RWPE1 (cell line): ENCODE results near the gene JAZF1.

Experiments used
- CTCF ChIA-PET: fragments of 350-600 bp; sonication (Branson Sonifier 250); formaldehyde crosslinking; extraction: SDS; loops from one replicate; lab custom pipeline; 2021; lab: Yijun Ruan, JAX
- POLR2A ChIA-PET: fragments of 400-600 bp; formaldehyde crosslinking; extraction: SDS; loops from one replicate; lab custom pipeline; 2020; ENCODE audit warnings: antibody characterized with exemption; ENCODE audit not compliant: low non-redundant PET; lab: Yijun Ruan, JAX
- DNase-seq: peaks from one replicate; pipeline ENCODE4 v3.0.0; 2012; ENCODE audit warnings: low spot score
- H3K27ac ChIP-seq: fragments of 450-650 bp; 2 replicates; pipeline ENCODE4 v1.5.1; 2017
- CTCF ChIP-seq: fragments of 450-650 bp; conservative IDR thresholded peaks from 2 replicates; pipeline ENCODE4 v1.5.1; 2017; ENCODE audit warnings: low read depth, mild to moderate bottlenecking

The JAZF1 gene

DNA sequence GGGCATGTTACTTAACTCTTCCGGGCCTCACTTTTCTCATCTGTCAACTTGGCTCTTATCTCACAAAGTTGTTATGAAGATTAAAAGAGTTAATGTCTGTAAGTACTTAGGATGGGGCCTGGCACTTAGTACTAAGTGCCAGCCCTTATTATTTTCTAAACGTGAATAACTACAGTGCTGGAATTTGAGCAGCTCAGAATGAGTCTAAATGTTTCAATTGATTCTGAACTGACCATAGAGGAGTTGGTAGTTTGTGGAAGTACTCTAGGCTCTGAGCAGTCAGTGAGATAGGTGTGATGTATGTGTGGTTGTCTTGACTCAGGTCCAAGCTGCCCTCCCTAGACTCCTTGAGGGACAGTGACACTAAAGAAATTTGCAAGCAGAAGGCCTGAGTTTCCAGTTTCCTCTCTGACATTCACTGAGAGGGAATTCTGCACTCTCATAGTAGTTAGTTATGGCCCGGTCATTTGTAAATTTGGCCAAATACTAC is 18.5 kb upstream of the JAZF1 start:
- DNase-seq = no peak
- ChIA-PET CTCF (interaction anchor here (0.5 kb wide), 1 partner anchor 1874 kb away, joined by 3 read pairs; no protein-coding TSS in a partner anchor), POLR2A (no interaction called here)
- no peak for TF ChIP-seq CTCF
- no peak overlapping the region for H3K27ac ChIP-seq

DNA sequence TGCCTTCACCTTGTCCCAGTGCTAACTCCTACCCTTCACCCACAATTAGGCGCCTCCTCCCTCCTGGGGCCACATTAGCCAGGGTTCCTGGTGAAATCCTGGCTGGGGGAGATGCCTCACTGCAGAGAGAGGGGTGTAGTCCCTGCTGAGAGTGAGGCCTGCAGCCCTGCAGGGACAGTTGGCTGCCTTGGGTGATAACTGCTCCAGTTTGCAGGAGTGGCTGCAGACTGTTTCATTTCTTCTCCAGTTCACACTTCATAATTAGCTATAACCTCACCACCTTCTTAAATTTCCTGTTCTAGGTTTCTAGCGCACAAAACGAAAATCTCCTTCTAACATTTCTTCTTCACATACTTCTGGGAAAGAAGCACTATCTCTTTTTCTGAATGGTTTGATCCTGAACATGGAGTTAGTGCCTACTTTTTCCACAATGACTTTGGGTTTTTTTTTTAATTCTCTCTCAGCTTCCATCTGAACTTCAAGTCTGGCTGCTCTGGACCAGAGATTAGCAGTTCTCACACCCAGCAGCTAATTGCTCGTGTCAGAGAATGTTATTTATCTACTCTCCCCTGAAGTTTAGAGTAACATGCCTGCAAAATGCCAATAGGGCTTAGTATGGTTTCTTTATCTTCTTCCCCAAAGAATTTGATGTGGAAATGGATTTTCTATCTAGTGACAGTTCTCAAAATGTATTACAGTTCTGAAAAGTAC is 15.5 kb upstream of the JAZF1 start:
- TF ChIP-seq CTCF = no peak
- no peak overlapping the region for H3K27ac ChIP-seq
- no peak for DNase-seq
- ChIA-PET CTCF (no interaction called here), POLR2A (no interaction called here)

DNA sequence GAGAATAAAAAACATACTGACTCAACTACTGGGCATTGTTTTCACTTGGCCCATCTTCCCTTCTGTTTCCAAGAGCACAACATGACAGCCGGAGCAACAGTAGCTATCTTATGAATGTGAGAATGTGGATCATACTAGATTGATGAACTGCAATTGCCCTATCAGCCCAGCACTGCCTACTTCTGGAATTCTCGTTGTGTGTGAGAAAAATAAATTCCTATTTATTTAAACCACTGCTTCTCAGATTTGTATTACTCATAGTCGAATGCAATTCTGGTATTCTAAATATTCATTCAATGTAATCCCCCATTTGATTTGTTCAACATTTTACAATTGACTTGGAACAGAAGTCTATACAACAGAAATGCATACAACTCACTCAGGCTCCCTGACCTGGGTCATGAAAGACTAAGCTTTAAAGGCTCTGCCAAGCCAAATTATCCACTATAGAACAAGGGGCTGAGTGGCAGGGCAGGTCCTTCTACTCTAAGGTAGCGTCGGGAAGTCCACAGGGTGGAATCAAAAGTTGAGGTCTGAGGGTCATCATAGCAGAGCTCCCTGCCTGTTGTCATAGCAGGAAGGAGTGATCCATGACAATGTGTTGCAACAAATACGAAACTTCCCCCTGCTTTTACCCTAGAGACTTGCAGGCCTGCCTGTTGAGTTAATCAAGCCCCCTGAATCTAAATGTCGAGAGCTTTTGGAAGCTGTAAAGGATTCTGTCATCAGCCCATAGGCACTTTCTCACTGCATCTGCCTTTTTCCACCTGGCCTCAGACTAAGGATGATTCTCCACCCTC is 12.4 kb upstream of the JAZF1 start:
- CTCF ChIA-PET = interaction anchor here (0.6 kb wide), 1 partner anchor 1013 kb away, joined by 3 read pairs; no protein-coding TSS in a partner anchor
- no peak for TF ChIP-seq CTCF
- H3K27ac ChIP-seq = no peak overlapping the region
- DNase-seq = no peak
- POLR2A ChIA-PET = no interaction called here

DNA sequence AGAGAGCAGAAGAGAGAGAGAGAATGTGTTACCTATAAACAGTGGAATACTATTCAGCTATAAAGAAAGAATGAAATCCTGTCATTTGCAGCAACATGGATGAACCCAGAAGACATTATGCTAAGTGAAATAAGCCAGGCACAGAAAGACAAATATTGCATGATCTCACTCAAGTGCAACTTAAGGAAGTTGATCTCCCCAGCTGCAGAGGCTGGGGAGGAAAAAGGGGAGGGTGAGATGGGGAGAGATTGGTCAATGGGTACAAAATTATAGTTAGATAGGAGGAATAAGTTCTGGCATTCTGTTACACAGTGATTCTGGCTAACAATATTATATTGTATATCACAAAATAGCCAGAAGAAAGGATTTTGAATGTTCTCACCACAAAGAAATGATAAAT is 11.2 kb upstream of the JAZF1 start:
- POLR2A ChIA-PET = no interaction called here
- H3K27ac ChIP-seq = no peak overlapping the region
- DNase-seq = no peak
- no peak for TF ChIP-seq CTCF
- CTCF ChIA-PET = interaction anchor here (0.6 kb wide), 1 partner anchor 375 kb away, joined by 3 read pairs; no protein-coding TSS in a partner anchor

DNA sequence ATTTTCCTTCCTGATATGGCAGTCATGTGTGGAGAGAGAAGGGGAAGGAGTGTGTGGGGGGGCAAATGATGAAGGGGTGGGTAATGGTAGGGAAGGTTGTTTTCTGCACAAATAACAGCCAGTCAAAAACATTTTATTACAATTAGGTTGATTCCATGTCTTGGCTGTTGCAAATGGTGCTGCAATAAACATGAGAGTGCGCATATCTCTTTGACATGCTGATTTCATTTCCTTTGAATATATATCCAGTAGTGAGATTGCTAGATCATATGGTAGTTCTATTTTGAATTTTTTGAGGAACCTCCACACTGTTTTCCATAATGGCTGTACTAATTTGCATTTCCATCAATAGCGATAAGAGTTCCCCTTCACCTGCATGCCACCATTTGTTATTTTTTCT is 10.6 kb upstream of the JAZF1 start:
- no peak for TF ChIP-seq CTCF
- CTCF ChIA-PET = interaction anchor here (0.6 kb wide), 1 partner anchor 375 kb away, joined by 3 read pairs; no protein-coding TSS in a partner anchor
- no peak overlapping the region for H3K27ac ChIP-seq
- POLR2A ChIA-PET = no interaction called here
- no peak for DNase-seq

DNA sequence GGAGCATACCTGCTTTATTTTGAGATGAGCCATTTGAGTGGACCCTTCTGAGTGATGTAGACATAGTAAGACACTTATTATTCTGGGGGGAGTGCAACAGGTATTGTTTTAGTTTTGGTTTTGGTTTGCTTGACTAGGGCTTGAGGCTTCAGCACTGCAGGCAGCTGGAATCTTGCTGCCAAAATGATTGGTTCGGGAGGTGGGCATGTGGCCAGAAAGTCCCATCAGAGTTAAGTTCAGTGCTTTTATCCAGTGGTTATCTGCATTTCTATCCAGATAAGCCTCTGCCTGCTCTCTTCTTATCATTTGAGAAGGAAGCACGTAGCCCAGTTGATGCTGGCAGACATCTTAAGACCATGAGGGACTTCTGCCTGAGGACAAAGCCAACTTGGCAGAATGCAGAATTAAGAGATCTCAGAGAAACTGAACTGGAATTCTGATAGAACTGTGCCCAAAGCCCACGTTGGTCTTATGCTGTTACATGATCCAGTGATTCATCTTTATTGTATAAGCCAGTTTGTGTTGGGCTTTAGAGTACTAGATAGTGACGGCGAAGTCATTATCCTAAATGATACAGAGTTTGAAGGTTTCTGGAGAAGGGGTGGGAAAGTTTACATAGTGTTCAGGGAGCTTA is 9.6 kb upstream of the JAZF1 start:
- CTCF ChIA-PET = interaction anchor here (0.6 kb wide), 1 partner anchor 1338 kb away, joined by 3 read pairs; no protein-coding TSS in a partner anchor
- H3K27ac ChIP-seq = no peak overlapping the region
- POLR2A ChIA-PET = no interaction called here
- TF ChIP-seq CTCF = no peak
- no peak for DNase-seq
